ENCODE measurements around the gene BRINP3.

DNA sequence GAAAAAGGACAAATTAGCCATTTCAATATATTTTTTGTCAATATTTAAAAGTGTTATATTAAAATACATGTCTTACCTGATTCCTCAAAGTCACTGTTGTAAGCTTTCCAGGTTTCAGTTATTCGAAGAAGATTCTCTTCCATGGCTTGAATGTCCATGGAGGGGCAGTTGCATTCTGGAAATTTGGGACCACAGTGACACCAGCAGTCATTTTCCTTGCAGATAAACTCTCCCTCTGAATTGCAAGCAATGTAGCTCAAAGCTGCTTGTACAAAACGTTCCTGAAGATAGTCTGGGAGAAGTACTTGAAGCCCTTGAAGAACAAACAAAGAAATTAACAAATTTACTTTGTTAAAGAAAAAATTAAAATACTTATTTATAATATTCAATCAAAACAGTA is 251.7 kb downstream of the BRINP3 start:
- TF ChIP-seq EP300 (IDR thresholded peaks at IDR 0.05; ENCODE audit: low read depth) (no peak), POLR2A (IDR thresholded peaks at IDR 0.05) (no peak)
- TF ChIP-seq, protein P1, sequence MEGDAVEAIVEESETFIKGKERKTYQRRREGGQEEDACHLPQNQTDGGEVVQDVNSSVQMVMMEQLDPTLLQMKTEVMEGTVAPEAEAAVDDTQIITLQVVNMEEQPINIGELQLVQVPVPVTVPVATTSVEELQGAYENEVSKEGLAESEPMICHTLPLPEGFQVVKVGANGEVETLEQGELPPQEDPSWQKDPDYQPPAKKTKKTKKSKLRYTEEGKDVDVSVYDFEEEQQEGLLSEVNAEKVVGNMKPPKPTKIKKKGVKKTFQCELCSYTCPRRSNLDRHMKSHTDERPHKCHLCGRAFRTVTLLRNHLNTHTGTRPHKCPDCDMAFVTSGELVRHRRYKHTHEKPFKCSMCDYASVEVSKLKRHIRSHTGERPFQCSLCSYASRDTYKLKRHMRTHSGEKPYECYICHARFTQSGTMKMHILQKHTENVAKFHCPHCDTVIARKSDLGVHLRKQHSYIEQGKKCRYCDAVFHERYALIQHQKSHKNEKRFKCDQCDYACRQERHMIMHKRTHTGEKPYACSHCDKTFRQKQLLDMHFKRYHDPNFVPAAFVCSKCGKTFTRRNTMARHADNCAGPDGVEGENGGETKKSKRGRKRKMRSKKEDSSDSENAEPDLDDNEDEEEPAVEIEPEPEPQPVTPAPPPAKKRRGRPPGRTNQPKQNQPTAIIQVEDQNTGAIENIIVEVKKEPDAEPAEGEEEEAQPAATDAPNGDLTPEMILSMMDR (IDR thresholded peaks at IDR 0.05) = no peak

All from transverse colon (tissue), 3 donors.